Mammary epithelial cell (primary cell): ENCODE measurements around the gene GCLC.

Experiments
- EZH2 ChIP-seq: IDR thresholded peaks from 2 replicates; pipeline ENCODE4 v1.6.1; 2012; ENCODE audit warnings: low read length, inconsistent platforms, borderline replicate concordance
- TF ChIP-seq, protein P1 (sequence below), 2 donors: IDR thresholded peaks in 1 of 2; conservative IDR thresholded peaks in 1 of 2; 2 replicates each; pipeline ENCODE4 v1.5.1; 2011 to 2012; ENCODE audit warnings: inconsistent platforms in 2 of 2, low read length in 2 of 2, mild to moderate bottlenecking in 2 of 2, control low read depth in 1 of 2, low read depth in 1 of 2; ENCODE audit not compliant: insufficient read depth in 1 of 2; ENCODE audit errors: extremely low read depth in 1 of 2

DNA sequence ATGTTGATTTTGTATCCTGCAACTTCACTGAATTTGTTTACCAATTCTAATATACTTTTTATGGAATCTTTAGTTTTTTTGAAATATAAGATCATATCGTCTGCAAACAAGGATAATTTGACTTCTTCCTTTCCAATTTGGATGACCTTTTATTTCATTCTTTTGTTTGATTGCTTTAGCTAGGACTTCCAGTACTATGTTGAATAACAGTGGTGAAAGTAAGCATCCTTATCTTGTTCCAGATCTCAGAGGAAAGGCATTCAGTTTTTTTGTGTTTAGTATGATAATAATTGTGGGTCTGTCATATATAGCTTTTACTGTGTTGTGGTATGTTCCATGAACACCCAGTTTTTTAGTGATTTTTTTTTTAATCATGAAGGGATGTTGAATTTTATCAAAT, 75.7 kb downstream of the GCLC start:
- TF ChIP-seq, protein P1, sequence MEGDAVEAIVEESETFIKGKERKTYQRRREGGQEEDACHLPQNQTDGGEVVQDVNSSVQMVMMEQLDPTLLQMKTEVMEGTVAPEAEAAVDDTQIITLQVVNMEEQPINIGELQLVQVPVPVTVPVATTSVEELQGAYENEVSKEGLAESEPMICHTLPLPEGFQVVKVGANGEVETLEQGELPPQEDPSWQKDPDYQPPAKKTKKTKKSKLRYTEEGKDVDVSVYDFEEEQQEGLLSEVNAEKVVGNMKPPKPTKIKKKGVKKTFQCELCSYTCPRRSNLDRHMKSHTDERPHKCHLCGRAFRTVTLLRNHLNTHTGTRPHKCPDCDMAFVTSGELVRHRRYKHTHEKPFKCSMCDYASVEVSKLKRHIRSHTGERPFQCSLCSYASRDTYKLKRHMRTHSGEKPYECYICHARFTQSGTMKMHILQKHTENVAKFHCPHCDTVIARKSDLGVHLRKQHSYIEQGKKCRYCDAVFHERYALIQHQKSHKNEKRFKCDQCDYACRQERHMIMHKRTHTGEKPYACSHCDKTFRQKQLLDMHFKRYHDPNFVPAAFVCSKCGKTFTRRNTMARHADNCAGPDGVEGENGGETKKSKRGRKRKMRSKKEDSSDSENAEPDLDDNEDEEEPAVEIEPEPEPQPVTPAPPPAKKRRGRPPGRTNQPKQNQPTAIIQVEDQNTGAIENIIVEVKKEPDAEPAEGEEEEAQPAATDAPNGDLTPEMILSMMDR (conservative IDR thresholded peaks at IDR 0.05 in 1 of 2, IDR thresholded peaks at IDR 0.05 in 1 of 2; ENCODE audit: extremely low read depth in 1 of 2, insufficient read depth in 1 of 2, low read depth in 1 of 2, low read length in 2 of 2): no peak
- no peak for TF ChIP-seq EZH2
